Activated T-helper 2 cell treated with anti-CD3 and anti-CD28 coated beads, Interferon-gamma antibody, Interleukin-2, Interleukin-4, amounts not matched to agents 10 μg/mL and 5 μg/mL and 100 μg/mL, durations not matched to agents 14 hours and 24 hours and 36 hours (primary cell): ENCODE measurements around the gene ZBTB20. TPM values are rescaled to one million over a fixed set of nuclear protein-coding genes. Genes with fewer than 3 reads are reported as not detected.

Experiments
- DNase-seq: peaks from one replicate; pipeline ENCODE4 v3.0.0; 2021; ENCODE audit warnings: low spot score
- H3K27ac Mint-ChIP-seq: one replicate; pipeline ENCODE4 v1.8.0; 2021; ENCODE audit warnings: mixed read lengths
- H3K27me3 Mint-ChIP-seq: one replicate; pipeline ENCODE4 v1.8.0; 2021; ENCODE audit warnings: low read depth, mixed read lengths
- H3K36me3 Mint-ChIP-seq: one replicate; pipeline ENCODE4 v1.8.0; 2021; ENCODE audit warnings: low read depth, mixed read lengths
- H3K4me1 Mint-ChIP-seq: one replicate; pipeline ENCODE4 v1.8.0; 2021; ENCODE audit warnings: low read depth, mixed read lengths
- H3K4me3 Mint-ChIP-seq: one replicate; pipeline ENCODE4 v1.8.0; 2021; ENCODE audit warnings: low read depth, mild to moderate bottlenecking, moderate library complexity, mixed read lengths
- H3K9me3 Mint-ChIP-seq: one replicate; pipeline ENCODE4 v1.8.0; 2021; ENCODE audit warnings: mixed read lengths
- intact Hi-C: fragments of 100-400 bp; cut with micrococcal nuclease; formaldehyde crosslinking; loops from one replicate; pipeline ENCODE4 v1.15.1; 2023
- total RNA-seq: library from RNA; stranded (reverse); gene quantifications from 2 replicates; pipeline ENCODE4 v1.2.3, GENCODE V29; 2022

The ZBTB20 gene
- total RNA-seq, 1 donor from 2014 or later: 3.3 TPM

GRCh38 chr3:114877378-114878113 is 269.5 kb downstream of the ZBTB20 start:
- no peak overlapping the region for H3K4me3 Mint-ChIP-seq
- intact Hi-C loops: no loop called here
- no peak overlapping the region for H3K27ac Mint-ChIP-seq
- DNase-seq: no peak
- H3K4me1 Mint-ChIP-seq: peaks cover 12% of the 10 kb centered on the region
- no peaks in the 10 kb centered on the region for H3K27me3 Mint-ChIP-seq
- H3K9me3 Mint-ChIP-seq: no peaks in the 10 kb centered on the region
- H3K36me3 Mint-ChIP-seq: no peaks in the 10 kb centered on the region

GRCh38 chr3:114874522-114874971 is 272.5 kb downstream of the ZBTB20 start:
- Mint-ChIP-seq H3K36me3 (no peaks in the 10 kb centered on the region), H3K9me3 (no peaks in the 10 kb centered on the region), H3K4me1 (peaks cover 10% of the 10 kb centered on the region), H3K27ac (no peak overlapping the region), H3K27me3 (no peaks in the 10 kb centered on the region), H3K4me3 (no peak overlapping the region)
- no peak for DNase-seq
- intact Hi-C loops: no loop called here

- intact Hi-C loops: no loop called here
- H3K9me3 Mint-ChIP-seq: no peaks in the 10 kb centered on the region
- no peak overlapping the region for H3K27ac Mint-ChIP-seq
- no peaks in the 10 kb centered on the region for H3K36me3 Mint-ChIP-seq
- DNase-seq: no peak
- H3K4me3 Mint-ChIP-seq: no peak overlapping the region
- H3K27me3 Mint-ChIP-seq: no peaks in the 10 kb centered on the region
- H3K4me1 Mint-ChIP-seq: peaks cover under 1% of the 10 kb centered on the region
These were observed 273.5 kb downstream of the ZBTB20 start for GRCh38 chr3:114873591-114873990.

- DNase-seq: no peak
- no peaks in the 10 kb centered on the region for H3K27me3 Mint-ChIP-seq
- no peaks in the 10 kb centered on the region for H3K36me3 Mint-ChIP-seq
- no peak overlapping the region for H3K4me3 Mint-ChIP-seq
- H3K9me3 Mint-ChIP-seq: no peaks in the 10 kb centered on the region
- no peak overlapping the region for H3K27ac Mint-ChIP-seq
- intact Hi-C loops: no loop called here
- H3K4me1 Mint-ChIP-seq: no peaks in the 10 kb centered on the region
These were observed 274.5 kb downstream of the ZBTB20 start for GRCh38 chr3:114872588-114872987.

GRCh38 chr3:114872050-114872449 is 275.0 kb downstream of the ZBTB20 start:
- H3K27me3 Mint-ChIP-seq: no peaks in the 10 kb centered on the region
- H3K9me3 Mint-ChIP-seq: no peaks in the 10 kb centered on the region
- no peak overlapping the region for H3K4me3 Mint-ChIP-seq
- DNase-seq: no peak
- no peak overlapping the region for H3K27ac Mint-ChIP-seq
- no peaks in the 10 kb centered on the region for H3K4me1 Mint-ChIP-seq
- no peaks in the 10 kb centered on the region for H3K36me3 Mint-ChIP-seq
- intact Hi-C loops: no loop called here

- Mint-ChIP-seq H3K9me3 (no peaks in the 10 kb centered on the region), H3K4me3 (no peak overlapping the region), H3K27ac (no peak overlapping the region), H3K27me3 (no peaks in the 10 kb centered on the region), H3K4me1 (peaks cover 8% of the 10 kb centered on the region), H3K36me3 (no peaks in the 10 kb centered on the region)
- intact Hi-C loops: no loop called here
- no peak for DNase-seq
These were observed 279.1 kb downstream of the ZBTB20 start for GRCh38 chr3:114867835-114868503.

- DNase-seq: no peak
- Mint-ChIP-seq H3K9me3 (no peaks in the 10 kb centered on the region), H3K36me3 (no peaks in the 10 kb centered on the region), H3K27ac (no peak overlapping the region), H3K27me3 (no peaks in the 10 kb centered on the region), H3K4me1 (peaks cover 8% of the 10 kb centered on the region), H3K4me3 (no peak overlapping the region)
- intact Hi-C loops: no loop called here
These were observed 279.7 kb downstream of the ZBTB20 start for GRCh38 chr3:114867359-114867758.

- no peaks in the 10 kb centered on the region for H3K27me3 Mint-ChIP-seq
- no peaks in the 10 kb centered on the region for H3K36me3 Mint-ChIP-seq
- DNase-seq: no peak
- peaks cover 8% of the 10 kb centered on the region for H3K4me1 Mint-ChIP-seq
- intact Hi-C loops: no loop called here
- no peak overlapping the region for H3K27ac Mint-ChIP-seq
- no peaks in the 10 kb centered on the region for H3K9me3 Mint-ChIP-seq
- no peak overlapping the region for H3K4me3 Mint-ChIP-seq
These were observed 280.7 kb downstream of the ZBTB20 start for GRCh38 chr3:114866430-114866829.

GRCh38 chr3:114864970-114865369 is 282.1 kb downstream of the ZBTB20 start:
- H3K4me1 Mint-ChIP-seq: peaks cover 8% of the 10 kb centered on the region
- no peaks in the 10 kb centered on the region for H3K36me3 Mint-ChIP-seq
- H3K27ac Mint-ChIP-seq: no peak overlapping the region
- H3K9me3 Mint-ChIP-seq: no peaks in the 10 kb centered on the region
- no peak for DNase-seq
- H3K4me3 Mint-ChIP-seq: no peak overlapping the region
- intact Hi-C loops: no loop called here
- H3K27me3 Mint-ChIP-seq: no peaks in the 10 kb centered on the region

GRCh38 chr3:114863848-114864247 is 283.2 kb downstream of the ZBTB20 start:
- no peak overlapping the region for H3K4me3 Mint-ChIP-seq
- H3K4me1 Mint-ChIP-seq: peaks cover 8% of the 10 kb centered on the region
- DNase-seq: no peak
- no peaks in the 10 kb centered on the region for H3K9me3 Mint-ChIP-seq
- no peaks in the 10 kb centered on the region for H3K27me3 Mint-ChIP-seq
- H3K36me3 Mint-ChIP-seq: no peaks in the 10 kb centered on the region
- intact Hi-C loops: no loop called here
- H3K27ac Mint-ChIP-seq: no peak overlapping the region

- no peaks in the 10 kb centered on the region for H3K9me3 Mint-ChIP-seq
- intact Hi-C loops: no loop called here
- H3K27me3 Mint-ChIP-seq: no peaks in the 10 kb centered on the region
- peaks cover 8% of the 10 kb centered on the region for H3K4me1 Mint-ChIP-seq
- no peaks in the 10 kb centered on the region for H3K36me3 Mint-ChIP-seq
- H3K4me3 Mint-ChIP-seq: no peak overlapping the region
- no peak for DNase-seq
- H3K27ac Mint-ChIP-seq: no peak overlapping the region
These were observed 285.4 kb downstream of the ZBTB20 start for GRCh38 chr3:114861666-114862065.

- Mint-ChIP-seq H3K27me3 (no peaks in the 10 kb centered on the region), H3K36me3 (no peaks in the 10 kb centered on the region), H3K27ac (no peak overlapping the region), H3K9me3 (no peaks in the 10 kb centered on the region), H3K4me3 (no peak overlapping the region), H3K4me1 (peaks cover 8% of the 10 kb centered on the region)
- intact Hi-C loops: no loop called here
- no peak for DNase-seq
These were observed 286.6 kb downstream of the ZBTB20 start for GRCh38 chr3:114860531-114860930.

- Mint-ChIP-seq H3K27ac (no peak overlapping the region), H3K4me3 (no peak overlapping the region), H3K36me3 (no peaks in the 10 kb centered on the region), H3K9me3 (no peaks in the 10 kb centered on the region), H3K27me3 (no peaks in the 10 kb centered on the region), H3K4me1 (no peaks in the 10 kb centered on the region)
- DNase-seq: no peak
- intact Hi-C loops: no loop called here
These were observed 288.8 kb downstream of the ZBTB20 start for GRCh38 chr3:114858329-114858728.
